ENCODE data around the gene TUFT1.
"Not testable (repeated sequence)": the region's sequence is repeated elsewhere in the genome, so short reads cannot be mapped to it uniquely, and the experiment has no call there.

- not testable (repeated sequence) for TF ChIP-seq GTF2F1 (IDR thresholded peaks at IDR 0.05; ENCODE audit: borderline replicate concordance, low read depth, low read length); EZH2 (IDR thresholded peaks at IDR 0.05; ENCODE audit: low read depth, low read length, severe bottlenecking); RAD21 (IDR thresholded peaks at IDR 0.05 in 1 of 2, conservative IDR thresholded peaks at IDR 0.05 in 1 of 2; ENCODE audit: low read depth in 2 of 2, low read length in 2 of 2); MAX (IDR thresholded peaks at IDR 0.05); CHD1 (IDR thresholded peaks at IDR 0.05; ENCODE audit: low read depth, low read length); CTCF (IDR thresholded peaks at IDR 0.05; ENCODE audit: control extremely low read depth in 1 of 3, insufficient read depth in 1 of 3, low read depth in 1 of 3, low read length in 3 of 3); SIN3A (conservative IDR thresholded peaks at IDR 0.05 in 1 of 2, IDR thresholded peaks at IDR 0.05 in 1 of 2; ENCODE audit: low read depth in 1 of 2, low read length in 2 of 2); SP1 (IDR thresholded peaks at IDR 0.05; ENCODE audit: low read depth, low read length)
Measured at GRCh38 chr1:151522427-151522826, 17.7 kb upstream of the TUFT1 start.
